KMS-11 (cell line): Measurements from ENCODE around the gene CKAP5.

Experiments
- H2AFZ ChIP-seq: fragments of 200-600 bp; sonication (generic); 2 replicates; pipeline ENCODE4 v1.6.1; 2016; ENCODE audit warnings: antibody characterized with exemption, mixed run types, low read depth
- H3K27ac ChIP-seq: fragments of 200-600 bp; sonication (generic); 2 replicates; pipeline ENCODE4 v1.6.1; 2016; ENCODE audit warnings: mild to moderate bottlenecking, mixed run types
- H3K27me3 ChIP-seq: fragments of 200-600 bp; sonication (generic); 2 replicates; pipeline ENCODE4 v1.6.1; 2017; ENCODE audit warnings: mild to moderate bottlenecking, low read depth, mixed run types, moderate library complexity; ENCODE audit not compliant: insufficient read depth
- H3K36me3 ChIP-seq: fragments of 200-600 bp; sonication (generic); 2 replicates; pipeline ENCODE4 v1.6.1; 2017; ENCODE audit warnings: mild to moderate bottlenecking, mixed run types; ENCODE audit not compliant: insufficient read depth
- H3K4me1 ChIP-seq: fragments of 200-600 bp; sonication (generic); 2 replicates; pipeline ENCODE4 v1.6.1; 2016; ENCODE audit warnings: mild to moderate bottlenecking, low read depth, mixed run types; ENCODE audit not compliant: poor library complexity, severe bottlenecking
- H3K4me2 ChIP-seq: fragments of 200-600 bp; sonication (generic); 2 replicates; pipeline ENCODE4 v1.7.0; 2016; ENCODE audit warnings: mild to moderate bottlenecking, mixed run types
- H3K4me3 ChIP-seq: fragments of 200-600 bp; sonication (generic); IDR thresholded peaks from 2 replicates; pipeline ENCODE4 v1.6.1; 2017; ENCODE audit warnings: low read depth, low read length, mixed read lengths; ENCODE audit not compliant: insufficient read depth
- H3K79me2 ChIP-seq: fragments of 200-600 bp; sonication (generic); 2 replicates; pipeline ENCODE4 v1.6.1; 2016; ENCODE audit warnings: low read depth, mixed run types; ENCODE audit not compliant: insufficient read depth
- H3K9ac ChIP-seq: fragments of 200-600 bp; sonication (generic); 2 replicates; pipeline ENCODE4 v1.6.1; 2016; ENCODE audit warnings: mild to moderate bottlenecking, mixed run types
- H4K20me1 ChIP-seq: fragments of 200-600 bp; sonication (generic); 2 replicates; pipeline ENCODE4 v1.6.1; 2016; ENCODE audit warnings: mild to moderate bottlenecking, mixed run types; ENCODE audit not compliant: insufficient read depth
- CTCF ChIP-seq: fragments of 200-600 bp; sonication (generic); conservative IDR thresholded peaks from 2 replicates; pipeline ENCODE4 v1.6.1; 2017; ENCODE audit warnings: low read depth, mild to moderate bottlenecking, antibody characterized with exemption, low read length, moderate library complexity, mixed read lengths

Gene CKAP5

GRCh38 chr11:46855863-46856262, 9.8 kb upstream of the CKAP5 start:
- Histone ChIP-seq H3K4me3 (no peak overlapping the region), H4K20me1 (no peaks in the 10 kb centered on the region), H3K36me3 (no peaks in the 10 kb centered on the region), H3K79me2 (no peaks in the 10 kb centered on the region), H3K27ac (no peak overlapping the region), H3K4me2 (no peak overlapping the region), H2AFZ (no peak overlapping the region), H3K4me1 (no peaks in the 10 kb centered on the region), H3K9ac (no peak overlapping the region), H3K27me3 (no peaks in the 10 kb centered on the region)
- TF ChIP-seq CTCF, result no peak

- Histone ChIP-seq H3K4me3 (no peak overlapping the region), H3K79me2 (no peaks in the 10 kb centered on the region), H3K9ac (no peak overlapping the region), H3K4me2 (no peak overlapping the region), H3K27me3 (no peaks in the 10 kb centered on the region), H3K4me1 (no peaks in the 10 kb centered on the region), H2AFZ (no peak overlapping the region), H3K27ac (no peak overlapping the region), H4K20me1 (no peaks in the 10 kb centered on the region), H3K36me3 (no peaks in the 10 kb centered on the region)
- TF ChIP-seq CTCF, result no peak
Measured at GRCh38 chr11:46855167-46855566, 9.1 kb upstream of the CKAP5 start.

- H3K9ac ChIP-seq, result no peak overlapping the region
- H3K4me1 ChIP-seq, result peaks cover 5% of the 10 kb centered on the region
- H3K4me2 ChIP-seq, result no peak overlapping the region
- H3K27ac ChIP-seq, result no peak overlapping the region
- no peaks in the 10 kb centered on the region for H3K36me3 ChIP-seq
- no peak overlapping the region for H3K4me3 ChIP-seq
- no peaks in the 10 kb centered on the region for H3K27me3 ChIP-seq
- no peaks in the 10 kb centered on the region for H4K20me1 ChIP-seq
- no peak overlapping the region for H2AFZ ChIP-seq
- no peak for TF ChIP-seq CTCF
- H3K79me2 ChIP-seq, result no peaks in the 10 kb centered on the region
Measured at GRCh38 chr11:46850829-46851380, 4.8 kb upstream of the CKAP5 start.

GRCh38 chr11:46849631-46850030, 3.6 kb upstream of the CKAP5 start:
- no peak overlapping the region for H3K9ac ChIP-seq
- H3K79me2 ChIP-seq, result peaks cover 11% of the 10 kb centered on the region
- no peaks in the 10 kb centered on the region for H4K20me1 ChIP-seq
- no peak overlapping the region for H3K27ac ChIP-seq
- no peaks in the 10 kb centered on the region for H3K36me3 ChIP-seq
- no peaks in the 10 kb centered on the region for H3K27me3 ChIP-seq
- H3K4me2 ChIP-seq, result no peak overlapping the region
- H3K4me1 ChIP-seq, result peaks cover 10% of the 10 kb centered on the region
- no peak overlapping the region for H3K4me3 ChIP-seq
- H2AFZ ChIP-seq, result no peak overlapping the region
- TF ChIP-seq CTCF, result no peak
